Neural progenitor cell (in vitro differentiated cells): ENCODE results near the gene BARX1. TPM values are rescaled to one million over a fixed set of nuclear protein-coding genes. Genes with fewer than 3 reads are reported as not detected.

Source experiments
- DNase-seq: peaks from one replicate; pipeline ENCODE4 v3.0.0-alpha.2; 2016; ENCODE audit warnings: low spot score
- H2AFZ ChIP-seq: fragments of 200-600 bp; sonication (generic); replicated peaks from 2 replicates; pipeline ENCODE4 v1.6.1; 2016; ENCODE audit warnings: antibody characterized with exemption
- H3F3A ChIP-seq: fragments of 200-600 bp; sonication (generic); 2 replicates; pipeline ENCODE4 v1.6.1; 2016; ENCODE audit warnings: antibody characterized with exemption, low read depth
- H3K27ac ChIP-seq: fragments of 200-600 bp; sonication (generic); 2 replicates; pipeline ENCODE4 v1.5.1; 2016; ENCODE audit warnings: mild to moderate bottlenecking
- H3K27me3 ChIP-seq: fragments of 200-600 bp; sonication (generic); 2 replicates; pipeline ENCODE4 v1.6.1; 2016; ENCODE audit warnings: mild to moderate bottlenecking, moderate library complexity
- H3K36me3 ChIP-seq: fragments of 200-600 bp; sonication (generic); 2 replicates; pipeline ENCODE4 v1.5.1; 2016
- H3K4me1 ChIP-seq: fragments of 200-600 bp; sonication (generic); 2 replicates; pipeline ENCODE4 v1.6.1; 2016; ENCODE audit warnings: mixed run types
- H3K4me2 ChIP-seq: fragments of 200-600 bp; sonication (generic); 2 replicates; pipeline ENCODE4 v1.6.1; 2016
- H3K4me3 ChIP-seq: fragments of 200-600 bp; sonication (generic); 2 replicates; pipeline ENCODE4 v1.5.1; 2016
- H3K79me2 ChIP-seq: fragments of 200-600 bp; sonication (generic); 2 replicates; pipeline ENCODE4 v1.6.1; 2016; ENCODE audit warnings: low read depth
- H3K9ac ChIP-seq: fragments of 200-600 bp; sonication (generic); 2 replicates; pipeline ENCODE4 v1.6.1; 2016
- H3K9me3 ChIP-seq: fragments of 200-600 bp; sonication (generic); 2 replicates; pipeline ENCODE4 v1.5.1; 2016; ENCODE audit warnings: low read depth
- H4K20me1 ChIP-seq: fragments of 200-600 bp; sonication (generic); 2 replicates; pipeline ENCODE4 v1.6.1; 2016; ENCODE audit warnings: low read depth
- H3K27ac Mint-ChIP-seq: 3 replicates; pipeline ENCODE4 v1.8.0; 2021; ENCODE audit warnings: mixed read lengths
- H3K27me3 Mint-ChIP-seq: 2 replicates; pipeline ENCODE4 v1.8.0; 2022; ENCODE audit warnings: low read depth, mild to moderate bottlenecking, inconsistent platforms, moderate library complexity, mixed read lengths; ENCODE audit not compliant: insufficient read depth
- H3K36me3 Mint-ChIP-seq: 3 replicates; pipeline ENCODE4 v1.8.0; 2021; ENCODE audit warnings: mixed read lengths
- H3K4me1 Mint-ChIP-seq: 3 replicates; pipeline ENCODE4 v1.8.0; 2021; ENCODE audit warnings: mixed read lengths
- H3K4me3 Mint-ChIP-seq: 3 replicates; pipeline ENCODE4 v1.8.0; 2021; ENCODE audit warnings: mild to moderate bottlenecking, moderate library complexity, mixed read lengths
- H3K9me3 Mint-ChIP-seq: 3 replicates; pipeline ENCODE4 v1.8.0; 2020; ENCODE audit warnings: mixed read lengths
- EZH2 ChIP-seq: fragments of 200-600 bp; sonication (generic); IDR thresholded peaks from 2 replicates; pipeline ENCODE4 v1.6.1; 2017; ENCODE audit warnings: antibody characterized with exemption, mild to moderate bottlenecking, moderate library complexity
- EZH2phosphoT487 ChIP-seq: fragments of 200-600 bp; sonication (generic); IDR thresholded peaks from 2 replicates; pipeline ENCODE4 v1.6.1; 2017; ENCODE audit warnings: antibody characterized with exemption
- total RNA-seq: library from RNA; depleted of rRNA; stranded (reverse); fragments of >200 nt; gene quantifications from 2 replicates; pipeline ENCODE4 v1.2.3, GENCODE V29; 2015; ENCODE audit warnings: low replicate concordance
- TF ChIP-seq, protein P1 (sequence below): fragments of 200-600 bp; sonication (generic); IDR thresholded peaks from 2 replicates; pipeline ENCODE4 v1.5.1; 2017; ENCODE audit warnings: antibody characterized with exemption, mild to moderate bottlenecking

The BARX1 gene
- total RNA-seq, 1 donor from 2014 or later, result 0.17 TPM

DNA sequence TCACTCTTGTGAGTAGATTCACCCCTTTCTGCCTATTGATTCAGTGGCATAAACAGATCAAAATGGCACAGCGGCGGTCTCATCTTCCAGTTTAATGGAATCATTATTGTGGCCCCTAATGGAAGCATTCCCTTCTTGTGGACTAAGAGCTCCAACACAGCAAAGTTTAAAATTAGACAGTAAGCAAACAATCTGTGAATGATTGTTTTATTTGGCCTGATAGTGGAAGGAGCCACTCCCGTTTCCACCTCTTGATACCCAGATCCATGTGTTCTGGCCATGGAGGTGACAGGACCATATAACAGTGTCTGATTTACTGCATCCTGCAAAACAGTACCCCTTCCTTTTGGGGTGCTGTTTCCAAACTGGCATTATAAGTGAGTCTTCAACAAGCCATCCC is 41.2 kb upstream of the BARX1 start:
- Histone ChIP-seq H3K79me2 (no peaks in the 10 kb centered on the region), H3K4me2 (no peak overlapping the region), H3K9me3 (no peaks in the 10 kb centered on the region), H3K36me3 (no peaks in the 10 kb centered on the region), H3K4me1 (no peaks in the 10 kb centered on the region), H2AFZ (no peak overlapping the region), H3K9ac (no peak overlapping the region), H3K27me3 (no peaks in the 10 kb centered on the region), H4K20me1 (no peaks in the 10 kb centered on the region), H3K27ac (no peak overlapping the region), H3F3A (no peaks in the 10 kb centered on the region), H3K4me3 (no peak overlapping the region)
- no peak overlapping the region for H3K4me3 Mint-ChIP-seq
- DNase-seq, result no peak
- H3K27ac Mint-ChIP-seq, result no peak overlapping the region
- TF ChIP-seq, protein P1, sequence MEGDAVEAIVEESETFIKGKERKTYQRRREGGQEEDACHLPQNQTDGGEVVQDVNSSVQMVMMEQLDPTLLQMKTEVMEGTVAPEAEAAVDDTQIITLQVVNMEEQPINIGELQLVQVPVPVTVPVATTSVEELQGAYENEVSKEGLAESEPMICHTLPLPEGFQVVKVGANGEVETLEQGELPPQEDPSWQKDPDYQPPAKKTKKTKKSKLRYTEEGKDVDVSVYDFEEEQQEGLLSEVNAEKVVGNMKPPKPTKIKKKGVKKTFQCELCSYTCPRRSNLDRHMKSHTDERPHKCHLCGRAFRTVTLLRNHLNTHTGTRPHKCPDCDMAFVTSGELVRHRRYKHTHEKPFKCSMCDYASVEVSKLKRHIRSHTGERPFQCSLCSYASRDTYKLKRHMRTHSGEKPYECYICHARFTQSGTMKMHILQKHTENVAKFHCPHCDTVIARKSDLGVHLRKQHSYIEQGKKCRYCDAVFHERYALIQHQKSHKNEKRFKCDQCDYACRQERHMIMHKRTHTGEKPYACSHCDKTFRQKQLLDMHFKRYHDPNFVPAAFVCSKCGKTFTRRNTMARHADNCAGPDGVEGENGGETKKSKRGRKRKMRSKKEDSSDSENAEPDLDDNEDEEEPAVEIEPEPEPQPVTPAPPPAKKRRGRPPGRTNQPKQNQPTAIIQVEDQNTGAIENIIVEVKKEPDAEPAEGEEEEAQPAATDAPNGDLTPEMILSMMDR, result no peak
- TF ChIP-seq EZH2phosphoT487 (no peak), EZH2 (no peak)
- H3K36me3 Mint-ChIP-seq, result no peaks in the 10 kb centered on the region
- H3K27me3 Mint-ChIP-seq, result peaks cover 5% of the 10 kb centered on the region
- H3K4me1 Mint-ChIP-seq, result no peaks in the 10 kb centered on the region
- no peaks in the 10 kb centered on the region for H3K9me3 Mint-ChIP-seq

GRCh38 chr9:93994545-93994944 is 39.4 kb upstream of the BARX1 start:
- Histone ChIP-seq H2AFZ (no peak overlapping the region), H3K79me2 (no peaks in the 10 kb centered on the region), H3K27me3 (no peaks in the 10 kb centered on the region), H3F3A (no peaks in the 10 kb centered on the region), H3K27ac (no peak overlapping the region), H3K9me3 (no peaks in the 10 kb centered on the region), H3K4me3 (no peak overlapping the region), H3K4me2 (no peak overlapping the region), H3K9ac (no peak overlapping the region), H4K20me1 (no peaks in the 10 kb centered on the region), H3K4me1 (no peaks in the 10 kb centered on the region), H3K36me3 (no peaks in the 10 kb centered on the region)
- H3K36me3 Mint-ChIP-seq, result no peaks in the 10 kb centered on the region
- no peak for DNase-seq
- H3K27ac Mint-ChIP-seq, result no peak overlapping the region
- peaks cover 3% of the 10 kb centered on the region for H3K9me3 Mint-ChIP-seq
- no peaks in the 10 kb centered on the region for H3K4me1 Mint-ChIP-seq
- H3K27me3 Mint-ChIP-seq, result peaks cover 3% of the 10 kb centered on the region
- TF ChIP-seq, protein P1, result no peak
- TF ChIP-seq EZH2, result no peak
- TF ChIP-seq EZH2phosphoT487, result no peak
- no peak overlapping the region for H3K4me3 Mint-ChIP-seq

DNA sequence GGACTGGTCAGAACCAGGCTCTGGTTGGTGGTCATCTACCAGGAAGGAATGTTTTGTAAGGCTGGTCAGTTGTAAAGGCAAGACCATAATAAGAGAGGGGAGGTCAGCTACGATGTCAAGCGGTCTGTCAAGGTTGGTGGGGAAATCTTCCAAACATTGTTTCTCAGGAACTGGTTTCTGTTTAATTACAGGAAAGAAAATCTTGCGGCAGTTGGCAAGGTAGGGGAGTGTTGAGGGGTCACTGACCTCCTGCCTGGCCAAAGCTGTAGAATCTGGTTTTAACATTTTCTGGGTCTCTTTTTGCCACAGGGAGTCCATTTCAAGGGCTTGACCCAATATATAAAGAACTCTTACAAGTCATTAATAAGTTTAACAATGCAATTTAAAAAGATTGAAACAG is 39.0 kb upstream of the BARX1 start:
- Histone ChIP-seq H3K4me1 (no peaks in the 10 kb centered on the region), H3K27me3 (no peaks in the 10 kb centered on the region), H3K27ac (no peak overlapping the region), H3K9ac (no peak overlapping the region), H3K4me2 (no peak overlapping the region), H3K9me3 (no peaks in the 10 kb centered on the region), H3F3A (no peaks in the 10 kb centered on the region), H3K36me3 (no peaks in the 10 kb centered on the region), H4K20me1 (no peaks in the 10 kb centered on the region), H3K4me3 (no peak overlapping the region), H2AFZ (no peak overlapping the region), H3K79me2 (no peaks in the 10 kb centered on the region)
- no peak overlapping the region for H3K27ac Mint-ChIP-seq
- H3K36me3 Mint-ChIP-seq, result no peaks in the 10 kb centered on the region
- H3K27me3 Mint-ChIP-seq, result peaks cover 3% of the 10 kb centered on the region
- H3K9me3 Mint-ChIP-seq, result peaks cover 3% of the 10 kb centered on the region
- DNase-seq, result no peak
- no peaks in the 10 kb centered on the region for H3K4me1 Mint-ChIP-seq
- no peak overlapping the region for H3K4me3 Mint-ChIP-seq
- TF ChIP-seq EZH2phosphoT487 (no peak), EZH2 (no peak)
- TF ChIP-seq, protein P1, result no peak
